Measurements from ENCODE around the gene IL2RG. TPM values are rescaled to one million over a fixed set of nuclear protein-coding genes. Genes with fewer than 3 reads are reported as not detected.
A peak's percentile ranks its signal among the peaks of the same experiment; 100 is the strongest.

IL2RG gene
- total and polyA plus RNA-seq, 10 of the 15 experiments (the other 5 are each of a cell fraction or from before 2014, with no cell fraction given) = 63.9 to 686 (median 183) TPM

- TF ChIP-seq BCLAF1 (IDR thresholded peaks at IDR 0.05) = no peak
Observed at GRCh38 chrX:71098951-71099506, 12.3 kb downstream of the IL2RG start (continued).

GRCh38 chrX:71098302-71098701 lies 13.1 kb downstream of the IL2RG start:
- peak; percentile 52 for FAIRE-seq
- TF ChIP-seq MTA2 (IDR thresholded peaks at IDR 0.05; ENCODE audit: low read depth) = no peak
- TF ChIP-seq RAD21 (IDR thresholded peaks at IDR 0.05; ENCODE audit: insufficient read depth, low read depth, low read length) = peak; percentile 80
- no peak for TF ChIP-seq CBFB (IDR thresholded peaks at IDR 0.05; ENCODE audit: low read depth)
- no peak for TF ChIP-seq ESRRA (IDR thresholded peaks at IDR 0.05; ENCODE audit: low read length)
- TF ChIP-seq EGR1 (IDR thresholded peaks at IDR 0.05; ENCODE audit: borderline replicate concordance in 1 of 2, low read depth in 2 of 2, low read length in 2 of 2) = no peak
- TF ChIP-seq BACH1 (IDR thresholded peaks at IDR 0.05; ENCODE audit: borderline replicate concordance) = no peak
- TF ChIP-seq SIX5 (IDR thresholded peaks at IDR 0.05; ENCODE audit: low read depth, low read length, severe bottlenecking) = no peak
- TF ChIP-seq SMC3 (IDR thresholded peaks at IDR 0.05; ENCODE audit: borderline replicate concordance, low read length) = peak; percentile 85
- no peak for TF ChIP-seq ZBTB4 (CRISPR knock-in tag; IDR thresholded peaks at IDR 0.05)
- no peak for TF ChIP-seq YY1 (IDR thresholded peaks at IDR 0.05; ENCODE audit: low read depth, low read length)
- no peak for TF ChIP-seq ZBTB11 (CRISPR knock-in tag; IDR thresholded peaks at IDR 0.05)

More at GRCh38 chrX:71098302-71098701, 13.1 kb downstream of the IL2RG start:
- Histone ChIP-seq H4K20me1 (ENCODE audit: control insufficient read depth, insufficient read depth) (no peaks in the 10 kb centered on the region), H3K9me3 (replicated peaks; ENCODE audit: control insufficient read depth, insufficient read depth, low read length) (no peaks in the 10 kb centered on the region), H3K4me2 (ENCODE audit: control insufficient read depth, insufficient read depth) (no peak overlapping the region), H3K4me3 (no peak overlapping the region), H2AFZ (ENCODE audit: control insufficient read depth, low read depth, low read length) (no peak overlapping the region), H3K27me3 (replicated peaks in 1 of 2; ENCODE audit: control insufficient read depth in 2 of 2, insufficient read depth in 2 of 2, low read length in 1 of 2) (no peaks in the 10 kb centered on the region), H3K79me2 (ENCODE audit: control insufficient read depth, insufficient read depth, low read length) (no peaks in the 10 kb centered on the region), H3K36me3 (ENCODE audit: control insufficient read depth in 2 of 2, insufficient read depth in 2 of 2, low read length in 1 of 2) (no peaks in the 10 kb centered on the region), H3K9ac (ENCODE audit: control insufficient read depth, insufficient read depth, low read length) (no peak overlapping the region), H3K4me1 (ENCODE audit: control insufficient read depth, insufficient read depth, low read length) (no peaks in the 10 kb centered on the region), H3K27ac (ENCODE audit: control insufficient read depth, insufficient read depth) (no peak overlapping the region)
- intact Hi-C loops (cut with micrococcal nuclease; ENCODE audit: unreplicated experiment) (loop anchor here (1.0 to 10.0 kb wide), 3 partner anchors 31 to 186 kb away; partner anchors contain the start of gene NONO), in situ Hi-C loops (cut with MboI) (no loop called here)
- no TSS peak for BruUV-seq (replicated peaks)
- CTCF ChIA-PET = interaction anchor here (0.8 to 2.3 kb wide), 6 partner anchors 13 to 82 kb away, joined by 3 to 22 read pairs (median 12); partner anchors contain the start of genes IL2RG and MED12
- peak; percentile 61 for ATAC-seq
- 0% methylated on average over 2 of the region's 2 CpGs for WGBS (ENCODE audit: insufficient coverage, insufficient replicate concordance, low lambda C conversion rate, missing lambda C conversion rate)
- POLR2A ChIA-PET = interaction anchor here (0.9 to 1.0 kb wide), 4 partner anchors 10 to 84 kb away, joined by 3 to 4 read pairs (median 3); no protein-coding TSS in a partner anchor
- SMC1A ChIA-PET (ENCODE audit: uncharacterized antibody, unreplicated experiment) = interaction anchor here (1.5 to 2.7 kb wide), 3 partner anchors 14 to 80 kb away, joined by 5 to 10 read pairs (median 7); partner anchors contain the start of gene IL2RG
- DNase-seq (ENCODE audit: low read depth, low spot score) = no peak
- RAD21 ChIA-PET (ENCODE audit: unreplicated experiment) = interaction anchor here (1.7 kb wide), 1 partner anchor 32 kb away, joined by 6 read pairs; no protein-coding TSS in a partner anchor

Measured in GM12878 (cell line).